MCF 10A (cell line): ENCODE data around the gene CFAP46. TPM values are rescaled to one million over a fixed set of nuclear protein-coding genes. Genes with fewer than 3 reads are reported as not detected.

Experiments used
- BruUV-seq: library from RNA; stranded (reverse); fragments of 400-500 nt; replicated peaks from 2 replicates; lab custom pipeline; 2021; lab: Mats Ljungman, UMichigan
- CTCF ChIA-PET: fragments of 300-600 bp; sonication (Branson Sonifier 250); formaldehyde crosslinking; extraction: SDS; loops from one replicate; lab custom pipeline; 2021; ENCODE audit warnings: antibody characterized with exemption, inconsistent platforms; lab: Yijun Ruan, JAX
- POLR2A ChIA-PET: fragments of 300-600, 350-650 bp; sonication (Branson Sonifier 250); formaldehyde crosslinking; extraction: SDS; loops from one replicate; lab custom pipeline; 2020; ENCODE audit warnings: antibody characterized with exemption, inconsistent platforms; lab: Yijun Ruan, JAX
- DNase-seq: peaks from one replicate; pipeline ENCODE4 v3.0.0-alpha.2; 2018; ENCODE audit not compliant: unreplicated experiment
- H3K27ac Mint-ChIP-seq: one replicate; pipeline ENCODE4 v1.8.0; 2022; ENCODE audit warnings: mild to moderate bottlenecking, low read depth, mixed read lengths; ENCODE audit not compliant: unreplicated experiment
- H3K27me3 Mint-ChIP-seq: one replicate; pipeline ENCODE4 v1.8.0; 2022; ENCODE audit warnings: mixed read lengths; ENCODE audit not compliant: insufficient read depth, unreplicated experiment
- H3K36me3 Mint-ChIP-seq: one replicate; pipeline ENCODE4 v1.8.0; 2022; ENCODE audit warnings: mild to moderate bottlenecking, moderate library complexity, mixed read lengths; ENCODE audit not compliant: insufficient read depth, unreplicated experiment
- H3K4me1 Mint-ChIP-seq: one replicate; pipeline ENCODE4 v1.8.0; 2022; ENCODE audit warnings: mixed read lengths; ENCODE audit not compliant: insufficient read depth, unreplicated experiment
- H3K4me3 Mint-ChIP-seq: one replicate; pipeline ENCODE4 v1.8.0; 2022; ENCODE audit warnings: mild to moderate bottlenecking, moderate library complexity, mixed read lengths; ENCODE audit not compliant: unreplicated experiment
- H3K9me3 Mint-ChIP-seq: one replicate; pipeline ENCODE4 v1.8.0; 2022; ENCODE audit warnings: mixed read lengths; ENCODE audit not compliant: unreplicated experiment
- CTCF ChIP-seq: fragments of 200-600 bp; IDR thresholded peaks from one replicate; pipeline ENCODE4 v1.8.0; 2022; ENCODE audit warnings: antibody characterized with exemption, mild to moderate bottlenecking; ENCODE audit not compliant: unreplicated experiment
- intact Hi-C: fragments of 100-400 bp; cut with micrococcal nuclease; formaldehyde crosslinking; loops from 2 replicates; pipeline ENCODE4 v1.14.1; 2022
- total RNA-seq: library from RNA; stranded (reverse); gene quantifications from 2 replicates; pipeline ENCODE4 v1.2.3, GENCODE V29; 2022

CFAP46 gene
- total RNA-seq, 1 experiment from 2014 or later = 0.33 TPM

- BruUV-seq = no TSS peak
- H3K36me3 Mint-ChIP-seq = no peaks in the 10 kb centered on the region
- H3K27ac Mint-ChIP-seq = no peak overlapping the region
- no peak overlapping the region for H3K4me3 Mint-ChIP-seq
- ChIA-PET CTCF (no interaction called here), POLR2A (no interaction called here)
- no peaks in the 10 kb centered on the region for H3K4me1 Mint-ChIP-seq
- H3K27me3 Mint-ChIP-seq = no peaks in the 10 kb centered on the region
- DNase-seq = no peak
- intact Hi-C loops = no loop called here
- no peaks in the 10 kb centered on the region for H3K9me3 Mint-ChIP-seq
- TF ChIP-seq CTCF = no peak
These were observed 29.4 kb downstream of the CFAP46 start for GRCh38 chr10:132912713-132913558.

DNA sequence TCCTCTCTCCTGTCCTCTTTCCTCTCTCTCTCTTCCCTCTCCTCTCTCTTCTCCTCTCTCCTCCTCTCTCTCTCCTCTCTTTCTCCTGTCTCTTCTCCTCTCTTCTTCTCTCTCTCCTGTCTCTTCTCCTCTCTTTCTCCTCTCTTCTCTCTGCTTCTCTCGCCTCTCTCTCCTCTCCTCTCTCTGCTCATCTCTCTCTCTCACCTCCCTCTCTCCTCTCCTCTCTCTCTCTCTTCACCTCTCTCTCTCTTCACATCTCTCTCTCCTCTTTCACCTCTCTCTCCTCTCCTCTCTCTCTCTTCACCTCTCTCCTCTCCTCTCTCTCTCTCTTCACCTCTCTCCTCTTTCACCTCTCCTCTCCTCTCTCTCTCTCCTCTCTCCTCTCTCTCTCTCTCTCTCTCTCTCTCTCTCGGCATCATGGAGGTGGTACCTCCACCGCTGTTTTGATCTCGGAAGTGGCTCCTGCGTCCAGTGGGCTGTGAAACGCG, 30.1 kb downstream of the CFAP46 start:
- H3K9me3 Mint-ChIP-seq = no peaks in the 10 kb centered on the region
- BruUV-seq = no TSS peak
- H3K4me3 Mint-ChIP-seq = no peak overlapping the region
- no peaks in the 10 kb centered on the region for H3K4me1 Mint-ChIP-seq
- H3K27me3 Mint-ChIP-seq = no peaks in the 10 kb centered on the region
- CTCF ChIA-PET = no interaction called here
- no peak for DNase-seq
- H3K27ac Mint-ChIP-seq = no peak overlapping the region
- no peaks in the 10 kb centered on the region for H3K36me3 Mint-ChIP-seq
- POLR2A ChIA-PET = no interaction called here
- TF ChIP-seq CTCF = no peak
- intact Hi-C loops = no loop called here

- Mint-ChIP-seq H3K36me3 (no peaks in the 10 kb centered on the region), H3K4me1 (no peaks in the 10 kb centered on the region), H3K27me3 (no peaks in the 10 kb centered on the region), H3K27ac (no peak overlapping the region), H3K4me3 (no peak overlapping the region), H3K9me3 (no peaks in the 10 kb centered on the region)
- ChIA-PET CTCF (no interaction called here), POLR2A (no interaction called here)
- intact Hi-C loops = no loop called here
- TF ChIP-seq CTCF = no peak
- BruUV-seq = no TSS peak
- no peak for DNase-seq
These were observed 30.6 kb downstream of the CFAP46 start for GRCh38 chr10:132911786-132912097.

DNA sequence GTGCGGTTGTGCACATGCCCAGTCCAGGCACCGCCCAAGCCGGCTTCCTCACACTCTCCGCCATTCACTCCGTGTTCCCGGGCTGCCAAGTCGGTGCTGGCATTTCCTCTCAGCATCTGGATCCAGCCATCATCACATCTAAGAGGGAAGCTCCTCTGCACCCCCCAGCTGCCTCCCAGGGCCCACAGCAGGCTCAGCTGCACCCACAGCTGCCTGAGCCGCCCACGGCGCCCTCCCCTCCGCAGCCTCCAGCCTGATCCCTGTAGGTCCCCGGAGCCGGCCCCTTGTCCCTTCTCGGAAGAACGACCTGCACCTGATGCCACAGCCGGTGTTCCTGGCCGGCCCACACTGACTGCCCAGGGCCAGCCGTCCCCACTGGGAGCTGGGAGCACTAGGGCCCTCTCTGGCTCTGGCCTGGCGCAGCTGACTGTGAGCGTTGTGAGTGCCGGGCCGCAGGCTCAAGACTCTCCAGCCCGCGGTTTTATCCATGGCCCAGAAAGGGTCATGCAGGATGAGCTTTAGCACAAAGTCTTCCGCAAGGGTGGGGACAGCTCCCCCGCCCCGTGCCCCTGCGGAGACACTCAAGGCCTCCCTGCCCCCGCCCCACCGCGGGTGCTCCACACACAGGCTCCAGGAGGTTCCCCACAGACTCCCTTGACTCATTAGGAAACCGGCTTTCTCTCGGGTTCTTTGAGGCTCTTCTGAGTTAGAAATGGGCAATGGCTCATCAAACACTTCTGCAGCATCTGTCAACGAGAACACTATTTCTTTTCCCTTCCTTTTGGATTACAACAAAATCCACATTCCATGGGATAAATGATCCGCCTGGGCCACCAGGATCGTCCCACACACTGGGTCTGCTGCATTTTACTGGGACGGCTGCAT, 31.2 kb downstream of the CFAP46 start:
- Mint-ChIP-seq H3K27me3 (no peaks in the 10 kb centered on the region), H3K36me3 (no peaks in the 10 kb centered on the region), H3K9me3 (no peaks in the 10 kb centered on the region), H3K4me3 (no peak overlapping the region), H3K27ac (no peak overlapping the region), H3K4me1 (no peaks in the 10 kb centered on the region)
- BruUV-seq = no TSS peak
- ChIA-PET POLR2A (no interaction called here), CTCF (no interaction called here)
- intact Hi-C loops = no loop called here
- DNase-seq = no peak
- TF ChIP-seq CTCF = no peak
